Smooth muscle cell (in vitro differentiated cells): ENCODE data around the gene GPR25. TPM values are rescaled to one million over a fixed set of nuclear protein-coding genes. Genes with fewer than 3 reads are reported as not detected.

ENCODE experiments used
- polyA plus RNA-seq: library from polyadenylated mRNA; unstranded; fragments of >200 nt; fragmentation: Nextera tagmentation; extraction: Ambion mirVana; gene quantifications from 2 replicates; pipeline ENCODE4 v1.2.1, GENCODE V29; 2016
- total RNA-seq: library from RNA; depleted of rRNA; stranded (reverse); fragments of >200 nt; gene quantifications from 2 replicates; pipeline ENCODE4 v1.2.3, GENCODE V29; 2014

GPR25 gene
- total and polyA plus RNA-seq, 2 experiments from 2014 or later: not detected

Other genes with a start within 250 kb of the GPR25 start
- gene DDX59, start 203.1 kb upstream of the GPR25 start, total RNA-seq: 21.8 and 22.5 TPM in 2 replicates
- gene DDX59, start 203.1 kb upstream of the GPR25 start, polyA plus RNA-seq: 7.7 and 12.4 TPM in 2 replicates
- gene CAMSAP2, start 134.1 kb upstream of the GPR25 start, total RNA-seq: 57.5 and 61.1 TPM in 2 replicates
- 12.9 and 20.5 TPM in 2 replicates for gene CAMSAP2, start 134.1 kb upstream of the GPR25 start, polyA plus RNA-seq
- 9.5 and 16.9 TPM in 2 replicates for gene INAVA, start 21.9 kb downstream of the GPR25 start, total RNA-seq
- gene INAVA, start 21.9 kb downstream of the GPR25 start, polyA plus RNA-seq: 10.1 and 14.9 TPM in 2 replicates
- gene KIF21B, start 150.7 kb downstream of the GPR25 start, total RNA-seq: 1.9 and 3.4 TPM in 2 replicates
- 1.0 and 1.2 TPM in 2 replicates for gene KIF21B, start 150.7 kb downstream of the GPR25 start, polyA plus RNA-seq
- gene CACNA1S, start 239.4 kb downstream of the GPR25 start, total RNA-seq: not detected in 2 replicates
- not detected in 2 replicates for gene CACNA1S, start 239.4 kb downstream of the GPR25 start, polyA plus RNA-seq